Caki2 (cell line): ENCODE measurements around the gene SLC4A4. TPM values are rescaled to one million over a fixed set of nuclear protein-coding genes. Genes with fewer than 3 reads are reported as not detected.
A peak's percentile ranks its signal among the peaks of the same experiment; 100 is the strongest.

ENCODE experiments used
- DNase-seq: peaks from one replicate; pipeline ENCODE4 v3.0.0-alpha.2; 2015; ENCODE audit warnings: low read depth
- in situ Hi-C: cut with HindIII; loops from 2 replicates; pipeline ENCODE4 v1.10.0; 2016; ENCODE audit warnings: low sequenced_read_pairs, low pct_unique_long_range_greater_than_20kb, mixed read lengths
- total RNA-seq: library from RNA; depleted of rRNA; stranded (reverse); fragments of >200 nt; shearing (Covaris generic); gene quantifications from 2 replicates; pipeline ENCODE4 v1.2.3, GENCODE V29; 2014; ENCODE audit warnings: low replicate concordance

The SLC4A4 gene
- total RNA-seq, 1 experiment from 2014 or later, result 22.1 TPM

DNA sequence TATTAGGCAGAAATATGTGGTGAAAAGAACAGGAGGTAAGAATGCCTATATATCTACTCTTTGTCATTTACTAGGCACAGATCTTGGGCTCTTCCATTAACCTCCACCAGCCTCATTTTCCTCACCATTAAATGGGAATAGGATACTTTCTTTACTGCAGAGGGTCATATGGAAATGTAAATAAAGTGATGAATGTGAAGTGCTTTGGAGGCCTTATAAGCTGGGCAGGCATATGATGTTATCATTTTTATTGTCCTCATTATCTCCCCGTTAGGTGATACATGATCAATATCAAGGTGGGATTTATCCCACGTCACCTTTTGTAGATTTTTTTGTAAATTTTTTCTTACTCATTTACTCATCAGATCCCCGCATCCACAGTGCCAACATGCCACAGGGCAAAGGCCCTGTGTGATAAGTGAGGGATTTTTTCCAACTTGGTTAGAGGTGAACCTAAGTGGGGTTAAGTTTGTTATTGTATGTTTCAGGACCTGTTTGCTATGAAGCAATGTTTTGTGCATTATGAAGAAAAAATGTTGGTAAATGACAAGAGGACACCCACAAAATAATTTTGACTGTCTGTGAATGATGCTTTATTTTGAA lies 107.8 kb downstream of the SLC4A4 start:
- in situ Hi-C loops, result no loop called here
- DNase-seq, result no peak

DNA sequence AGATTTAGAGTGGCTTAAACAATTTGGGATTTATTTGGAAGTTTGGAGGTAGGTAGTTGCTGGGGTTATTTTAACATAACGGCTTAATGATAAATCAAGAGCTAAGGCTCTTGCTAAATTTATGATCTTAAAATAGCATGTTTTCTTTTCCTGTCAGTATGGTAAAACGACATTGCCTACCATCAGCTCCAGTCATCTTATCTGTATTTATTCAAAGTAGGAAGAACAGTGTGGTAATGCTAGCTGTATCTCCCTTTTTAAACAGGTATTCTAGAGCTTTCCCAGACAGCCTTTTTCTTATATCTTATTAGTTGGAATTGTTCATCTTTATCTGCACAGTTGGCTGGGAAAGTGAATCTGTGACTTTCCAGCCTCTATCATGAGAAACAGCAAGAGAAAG lies 110.2 kb downstream of the SLC4A4 start:
- in situ Hi-C loops, result no loop called here

DNA sequence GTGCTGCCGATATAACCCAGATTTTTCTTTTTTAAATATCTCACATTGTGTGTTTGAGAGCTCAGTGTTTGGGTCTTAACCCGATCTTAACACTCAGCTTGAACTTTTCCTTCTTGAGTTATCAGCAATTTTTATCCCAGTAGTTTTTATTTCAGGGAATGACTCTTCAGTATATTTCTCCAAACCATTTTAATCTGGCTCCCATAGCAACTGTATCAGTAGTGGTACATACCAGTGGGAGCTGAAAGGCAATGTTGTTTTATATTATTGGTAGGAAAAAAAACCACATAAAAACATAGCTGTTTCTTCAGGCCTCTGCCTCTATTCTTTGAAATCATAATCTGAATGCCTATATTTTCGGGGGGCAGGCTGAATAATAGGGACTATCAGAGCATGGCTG lies 111.1 kb downstream of the SLC4A4 start:
- in situ Hi-C loops, result no loop called here
- no peak for DNase-seq

More for the DNA sequence above, 110.2 kb downstream of the SLC4A4 start:
- DNase-seq, result no peak

DNA sequence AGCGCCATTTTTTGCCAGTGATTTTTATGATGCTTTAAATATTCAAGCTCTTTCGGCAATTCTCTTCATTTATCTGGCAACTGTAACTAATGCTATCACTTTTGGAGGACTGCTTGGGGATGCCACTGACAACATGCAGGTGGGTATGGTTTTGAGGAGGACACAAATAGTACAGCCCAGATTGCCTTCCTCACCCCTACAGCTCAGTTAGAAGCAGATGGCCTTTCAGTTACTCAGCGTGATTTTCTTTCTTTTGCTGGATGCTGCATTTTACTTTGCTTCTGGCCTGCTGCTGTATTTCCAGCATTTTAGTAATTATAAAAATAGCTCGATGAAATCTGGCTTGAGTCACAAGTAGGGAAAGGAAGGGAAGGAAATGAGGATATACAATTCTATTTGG lies 114.7 kb downstream of the SLC4A4 start:
- DNase-seq, result no peak
- in situ Hi-C loops, result no loop called here

DNA sequence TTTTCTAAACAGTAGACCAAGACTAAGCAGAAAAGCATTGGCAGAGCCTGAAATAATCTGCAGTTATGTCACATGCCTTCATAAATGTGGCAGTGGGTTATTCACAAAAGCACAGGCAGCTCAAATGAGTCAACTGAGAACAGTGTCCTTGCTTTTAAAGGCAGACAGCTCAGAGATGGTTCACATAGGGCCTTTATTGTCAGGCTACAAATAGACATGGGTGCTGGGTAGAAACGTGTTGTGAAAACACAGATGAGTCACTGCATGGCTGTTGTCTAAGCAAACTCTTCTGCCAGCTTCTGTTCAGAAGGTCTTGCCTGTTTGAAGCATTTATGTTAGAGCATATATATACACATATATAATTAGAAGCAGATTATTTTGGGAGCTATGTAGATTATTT lies 118.0 kb downstream of the SLC4A4 start:
- DNase-seq, result peak; percentile 45
- in situ Hi-C loops, result no loop called here

DNA sequence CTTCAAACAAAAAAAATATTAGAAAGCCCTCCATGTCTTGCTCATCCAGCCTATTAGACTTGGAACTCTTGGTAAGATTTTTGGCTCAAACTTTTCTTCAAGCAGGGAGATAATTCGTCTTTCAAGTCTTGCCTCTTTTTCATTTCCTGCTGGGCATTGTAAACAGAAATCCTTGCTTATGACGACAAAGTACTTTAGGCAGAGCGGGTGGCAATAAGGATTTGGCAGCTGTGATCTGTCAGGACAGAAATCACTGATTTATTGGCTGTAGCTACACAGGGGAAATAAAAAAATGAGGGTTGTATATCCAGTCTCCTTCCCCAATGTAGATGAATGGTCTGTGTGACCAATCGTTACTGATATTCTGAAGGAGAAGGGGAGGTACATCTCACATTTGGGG lies 121.6 kb downstream of the SLC4A4 start:
- DNase-seq, result no peak
- in situ Hi-C loops, result no loop called here

DNA sequence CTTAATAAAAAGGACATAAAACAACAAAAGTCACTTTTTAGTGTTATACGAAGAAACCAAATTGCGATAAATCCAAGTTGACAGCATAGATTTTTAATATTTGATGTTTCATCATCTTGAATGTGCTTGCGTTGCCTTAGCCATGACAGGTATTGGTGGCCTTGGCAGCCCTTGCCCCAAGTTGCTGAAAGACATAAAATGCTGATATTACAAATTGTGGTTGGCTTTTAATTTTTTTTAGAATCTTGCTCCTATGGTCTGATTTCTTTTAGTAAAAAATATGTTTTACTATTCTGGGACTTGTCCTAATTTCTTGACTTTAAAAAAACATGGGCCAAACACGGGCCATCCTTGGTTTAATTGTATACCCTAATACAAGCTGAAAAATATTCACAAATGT lies 122.6 kb downstream of the SLC4A4 start:
- no peak for DNase-seq
- in situ Hi-C loops, result no loop called here

DNA sequence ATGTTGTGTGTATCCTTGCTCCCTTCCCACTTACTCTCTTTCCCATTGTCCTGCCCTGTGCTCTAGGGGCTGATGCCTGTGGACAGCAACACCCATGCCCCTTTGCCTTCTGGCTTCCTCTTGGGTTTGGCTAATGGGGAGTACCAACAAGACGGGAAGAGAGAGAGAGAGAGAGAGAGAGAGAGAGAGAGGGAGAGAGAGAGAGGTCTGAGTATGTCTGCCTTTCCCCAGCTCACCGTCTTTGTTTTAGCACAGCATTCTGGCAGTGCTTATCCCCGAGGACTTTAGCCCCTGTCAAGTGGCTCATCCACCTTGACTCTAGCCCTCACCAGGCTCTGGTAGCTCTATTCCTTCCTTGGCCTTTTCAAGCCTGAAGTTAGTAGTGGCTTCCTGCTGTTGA lies 128.0 kb downstream of the SLC4A4 start:
- in situ Hi-C loops, result no loop called here
- no peak for DNase-seq

DNA sequence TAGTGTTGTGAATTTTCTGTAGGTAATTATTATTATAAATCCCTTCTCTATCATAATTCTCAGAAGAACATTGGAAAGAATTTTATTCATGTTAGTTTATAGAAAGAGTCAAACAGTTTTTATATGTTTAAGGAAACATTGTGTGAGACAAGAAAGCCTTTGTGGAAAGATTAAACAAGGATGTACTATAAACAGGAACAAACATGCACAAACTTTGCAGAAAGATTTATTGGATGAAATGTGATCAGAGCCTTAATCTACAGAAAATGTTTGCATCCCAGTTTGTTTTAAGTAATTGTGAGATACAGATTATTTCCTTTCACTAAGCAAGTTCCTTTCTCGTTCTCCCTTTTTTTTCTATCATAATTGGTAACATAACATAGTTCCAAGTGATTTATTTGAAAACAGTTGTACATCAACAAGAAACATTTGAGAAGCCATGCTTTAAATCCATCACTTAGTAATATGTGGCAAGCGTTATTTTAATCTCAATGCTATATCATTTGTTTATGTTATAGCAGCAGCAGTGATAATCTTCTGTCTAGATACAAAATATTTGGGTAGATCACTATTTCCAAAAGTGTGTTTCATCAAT lies 129.4 kb downstream of the SLC4A4 start:
- in situ Hi-C loops, result no loop called here
- no peak for DNase-seq

DNA sequence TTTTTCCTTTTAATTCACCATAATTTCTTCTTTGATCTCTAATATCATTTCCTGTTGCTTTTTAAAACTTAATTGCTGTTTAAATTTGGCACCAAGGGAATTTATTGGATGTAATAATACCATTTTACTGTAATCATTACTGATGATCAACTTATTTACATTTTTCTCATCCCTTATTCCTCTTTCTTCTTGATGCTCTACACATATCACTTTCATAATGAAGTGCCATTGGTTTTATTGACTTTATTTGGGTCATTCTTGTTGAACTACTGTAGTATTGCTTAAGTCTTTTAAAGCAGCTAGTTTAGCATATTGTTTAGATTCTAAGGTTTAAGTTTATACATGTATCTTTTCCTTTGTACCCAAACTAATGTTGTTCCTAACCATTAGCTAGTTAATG lies 130.7 kb downstream of the SLC4A4 start:
- in situ Hi-C loops, result no loop called here

DNA sequence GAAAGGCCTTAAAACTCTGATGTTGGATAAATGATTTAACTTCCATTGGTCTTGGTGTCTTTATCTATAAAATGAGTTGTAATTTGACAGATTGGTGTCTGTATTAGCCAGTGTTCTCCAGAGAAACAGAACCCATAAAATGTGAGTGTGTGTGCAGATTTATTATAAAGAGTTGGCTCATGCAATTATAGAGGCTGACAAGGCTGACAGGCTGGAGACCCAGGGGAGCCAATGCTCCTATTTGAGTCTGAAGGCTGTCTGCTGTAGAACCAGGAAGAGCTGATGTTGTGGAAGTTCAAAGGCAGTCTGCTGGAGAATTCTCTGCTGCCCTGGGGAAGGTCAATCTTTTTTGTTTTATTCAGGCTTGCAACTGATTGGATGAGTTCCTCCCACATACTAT lies 131.7 kb downstream of the SLC4A4 start:
- DNase-seq, result no peak
- in situ Hi-C loops, result no loop called here

More for the DNA sequence above, 130.7 kb downstream of the SLC4A4 start:
- DNase-seq, result no peak

DNA sequence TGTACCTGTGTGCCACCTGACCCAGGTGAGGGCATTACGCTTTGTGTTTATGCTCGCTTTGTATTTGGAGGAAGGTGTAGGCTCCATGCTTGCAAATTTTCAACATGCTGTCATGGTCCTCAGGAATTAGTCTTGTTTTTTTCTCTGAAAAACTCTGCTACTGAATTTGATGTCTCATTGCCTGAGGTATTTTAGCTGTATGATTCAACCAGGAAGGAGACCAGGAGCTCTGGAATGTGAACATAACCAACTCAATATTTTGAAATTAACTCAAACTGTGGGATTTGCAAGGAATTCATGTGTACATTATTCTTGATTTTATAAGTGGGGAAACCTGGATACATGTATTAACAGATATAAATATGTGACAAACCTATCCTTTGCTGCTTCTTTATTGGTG lies 134.1 kb downstream of the SLC4A4 start:
- no peak for DNase-seq
- in situ Hi-C loops, result no loop called here

DNA sequence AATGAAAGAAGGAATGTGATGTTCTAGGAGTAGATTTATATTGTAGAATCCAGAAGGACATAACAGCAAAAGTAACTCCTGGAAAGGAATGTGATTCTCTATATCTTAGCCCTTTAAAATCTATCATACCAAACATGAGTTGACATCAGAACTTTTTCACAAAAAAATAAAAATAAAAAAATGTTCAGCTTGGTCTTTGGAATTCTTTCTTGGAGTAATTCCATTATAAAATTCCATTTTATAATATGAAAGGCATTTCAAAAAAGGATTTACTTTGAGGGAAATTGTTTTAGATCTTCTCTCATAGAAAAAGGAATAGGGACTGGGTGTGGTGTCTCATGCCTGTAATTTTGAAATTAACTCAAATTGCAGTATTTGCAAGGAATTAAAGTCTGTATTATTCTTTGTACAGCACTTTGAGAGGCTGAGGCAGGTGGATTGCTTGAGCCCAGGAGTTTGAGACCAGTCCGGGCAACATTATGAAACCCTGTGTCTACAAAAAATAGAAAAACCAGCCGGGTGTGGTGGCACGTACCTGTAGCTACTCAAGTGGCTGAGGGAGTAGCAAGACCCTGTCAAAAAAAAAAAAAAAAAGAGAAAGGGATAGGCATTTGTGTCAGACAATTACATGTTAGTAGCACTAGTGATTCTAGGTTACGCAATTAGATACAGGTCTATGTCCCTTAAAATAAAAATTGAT lies 134.9 kb downstream of the SLC4A4 start:
- in situ Hi-C loops, result no loop called here
- no peak for DNase-seq

DNA sequence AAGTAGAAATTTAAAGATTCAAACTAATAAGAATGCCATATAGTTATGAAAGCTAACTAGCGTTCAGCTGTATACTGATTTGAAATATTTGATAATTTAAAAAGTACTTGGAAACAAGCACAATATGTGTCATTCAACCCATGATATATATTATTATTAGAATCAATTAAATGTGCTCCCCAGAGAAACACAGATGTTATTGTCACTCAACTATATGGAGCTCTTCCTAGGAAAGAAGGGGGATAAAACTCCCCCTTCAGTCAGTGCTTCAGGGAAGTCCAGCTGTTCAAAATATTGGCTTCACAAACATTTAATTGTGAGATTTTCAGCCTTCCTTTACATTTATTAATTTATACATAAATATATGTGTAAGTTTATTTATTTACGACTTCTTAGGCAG lies 135.9 kb downstream of the SLC4A4 start:
- in situ Hi-C loops, result no loop called here
- no peak for DNase-seq

DNA sequence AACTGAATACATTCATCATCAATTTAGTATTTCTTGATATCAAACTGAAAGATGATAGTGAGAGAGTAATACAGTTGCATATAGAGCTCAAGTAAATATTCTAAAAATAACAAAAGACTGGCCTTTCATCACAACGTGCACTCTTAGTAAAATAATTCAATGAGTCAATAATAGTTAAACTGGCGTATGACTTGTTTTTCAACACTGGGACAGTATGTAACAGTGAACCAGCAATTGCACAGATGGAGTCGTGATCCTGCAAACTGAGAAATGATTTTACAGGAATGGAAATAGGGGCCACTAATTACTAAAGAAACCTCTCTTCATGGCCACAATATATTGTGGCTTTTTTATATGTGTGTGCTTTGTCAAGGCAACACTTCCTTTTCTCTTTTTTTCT lies 137.4 kb downstream of the SLC4A4 start:
- DNase-seq, result no peak
- in situ Hi-C loops, result no loop called here

DNA sequence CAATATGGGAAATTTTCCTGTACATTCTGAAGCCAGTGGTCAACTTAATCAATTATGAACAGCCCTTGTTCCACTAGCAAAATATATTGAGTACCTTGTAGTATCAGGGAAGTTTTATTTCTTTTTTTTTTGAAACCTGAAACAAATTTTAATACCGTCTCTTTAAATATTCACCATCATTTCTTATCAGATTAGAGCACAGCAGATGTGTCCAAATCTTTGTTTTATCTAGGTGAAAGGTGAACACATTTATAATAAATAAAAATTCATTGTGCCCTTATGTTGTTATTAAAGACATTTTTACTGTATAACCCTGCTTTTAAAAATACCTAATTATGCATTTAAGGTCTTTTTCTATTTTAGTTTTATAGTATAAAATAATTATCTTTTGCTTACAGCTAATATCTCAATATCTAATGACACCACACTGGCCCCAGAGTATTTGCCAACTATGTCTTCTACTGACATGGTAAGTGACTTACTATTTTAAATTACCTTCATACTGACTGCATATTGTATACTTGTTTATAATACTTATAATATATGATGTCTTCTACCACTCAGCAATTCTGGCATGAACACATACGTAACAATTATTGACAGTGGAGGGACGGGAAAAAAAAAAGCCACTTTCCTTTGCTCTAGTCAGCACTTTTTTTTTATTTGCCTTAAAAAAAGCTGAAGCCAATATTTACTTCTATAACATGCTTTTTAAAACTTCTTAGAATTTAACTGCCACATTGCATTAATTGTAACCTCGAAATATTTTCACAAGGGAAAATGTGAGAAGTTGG lies 147.9 kb downstream of the SLC4A4 start:
- in situ Hi-C loops, result no loop called here
- no peak for DNase-seq

DNA sequence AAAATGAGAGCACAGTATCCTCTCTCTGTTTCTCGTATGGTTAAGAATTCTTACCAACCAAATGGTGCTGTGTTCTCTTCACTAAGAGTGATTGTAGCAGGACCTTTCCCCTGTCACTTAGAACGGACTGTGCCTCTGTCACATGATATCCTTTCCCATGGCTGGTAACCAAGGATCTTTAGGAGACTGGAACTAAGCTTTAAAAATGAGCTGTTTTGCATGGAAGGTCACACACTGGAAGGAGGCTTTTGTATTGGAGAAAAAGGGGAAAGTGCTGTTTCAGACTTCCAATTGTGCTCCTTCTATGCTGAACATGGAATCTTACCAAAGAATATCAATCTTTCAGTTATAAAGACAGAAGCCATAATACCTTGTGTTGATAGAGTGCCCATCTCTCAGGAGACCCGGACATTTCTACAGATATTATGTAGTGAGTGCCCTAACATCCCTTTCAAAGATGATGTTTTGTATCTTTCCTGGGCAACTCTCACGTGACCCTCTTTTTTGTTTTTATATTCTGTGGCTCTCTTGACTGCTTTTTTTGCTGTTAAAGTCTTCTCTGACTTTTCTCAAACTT lies 148.6 kb downstream of the SLC4A4 start:
- no peak for DNase-seq

DNA sequence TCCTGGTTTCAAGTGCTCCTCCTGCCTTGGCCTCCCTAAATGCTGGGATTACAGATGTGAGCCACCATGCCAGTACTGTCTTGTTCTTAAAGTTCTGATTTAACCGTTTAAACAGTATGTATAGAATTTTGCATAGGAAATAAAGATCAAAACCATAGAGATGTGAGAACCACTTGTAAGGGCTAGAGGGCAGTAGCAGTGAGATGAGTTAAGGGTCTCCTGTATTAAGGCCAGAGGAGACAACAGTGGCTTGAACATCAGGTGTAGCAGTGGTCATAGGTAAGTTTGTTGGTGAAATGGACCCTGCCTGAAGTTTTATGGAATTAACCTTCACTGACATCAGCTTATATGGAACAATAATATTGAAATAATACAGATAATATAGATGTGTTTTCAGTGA lies 155.7 kb downstream of the SLC4A4 start:
- DNase-seq, result no peak
- in situ Hi-C loops, result no loop called here

More for the DNA sequence above, 148.6 kb downstream of the SLC4A4 start:
- in situ Hi-C loops, result no loop called here

DNA sequence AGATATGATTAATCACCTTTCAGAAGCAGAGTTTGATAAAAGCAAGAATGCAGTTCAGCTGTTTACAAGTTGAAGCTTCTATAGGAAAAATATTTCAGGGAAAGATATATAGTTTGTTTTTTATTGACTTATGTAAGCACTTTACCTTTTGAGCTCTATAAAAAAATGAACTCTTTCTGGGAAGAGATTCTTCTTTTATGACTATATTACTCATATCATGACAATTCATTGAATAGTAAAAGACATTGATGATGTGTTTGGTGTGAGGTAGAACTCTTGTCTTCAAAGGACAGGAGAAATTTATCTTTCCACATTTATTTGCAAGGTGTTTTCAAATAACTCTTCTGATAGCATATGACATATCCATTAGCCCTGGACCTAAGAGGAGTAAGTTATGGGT lies 156.6 kb downstream of the SLC4A4 start:
- no peak for DNase-seq
- in situ Hi-C loops, result no loop called here
